22Rv1 (cell line): ENCODE data around the gene PRMT5.

Experiments
- H3K27ac ChIP-seq: fragments of 450-650 bp; 2 replicates; pipeline ENCODE4 v1.5.1; 2017
- ZFX ChIP-seq: fragments of 450-650 bp; IDR thresholded peaks from 2 replicates; pipeline ENCODE4 v1.6.1; 2017; ENCODE audit warnings: antibody characterized with exemption, borderline replicate concordance
- TF ChIP-seq, protein P1 (sequence below): fragments of 450-650 bp; IDR thresholded peaks from 2 replicates; pipeline ENCODE4 v1.5.1; 2017; ENCODE audit warnings: mild to moderate bottlenecking

Gene PRMT5

DNA sequence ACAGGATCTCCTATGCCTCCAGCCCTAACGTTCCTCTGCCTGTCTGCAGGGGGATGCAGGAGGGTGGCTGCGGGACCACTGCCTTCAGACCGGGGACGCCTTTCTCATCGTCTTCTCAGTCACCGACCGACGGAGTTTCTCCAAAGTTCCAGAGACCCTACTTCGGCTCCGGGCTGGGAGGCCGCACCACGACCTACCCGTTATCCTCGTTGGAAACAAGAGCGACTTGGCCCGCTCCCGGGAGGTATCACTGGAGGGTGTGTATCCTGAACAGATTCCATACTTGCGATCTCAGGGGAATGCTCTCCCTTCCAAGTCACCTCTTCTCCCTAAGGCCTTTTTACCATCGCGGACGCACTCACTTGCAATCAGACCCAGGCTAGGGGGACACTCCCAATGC lies 43.2 kb downstream of the PRMT5 start:
- TF ChIP-seq ZFX = no peak
- TF ChIP-seq, protein P1, sequence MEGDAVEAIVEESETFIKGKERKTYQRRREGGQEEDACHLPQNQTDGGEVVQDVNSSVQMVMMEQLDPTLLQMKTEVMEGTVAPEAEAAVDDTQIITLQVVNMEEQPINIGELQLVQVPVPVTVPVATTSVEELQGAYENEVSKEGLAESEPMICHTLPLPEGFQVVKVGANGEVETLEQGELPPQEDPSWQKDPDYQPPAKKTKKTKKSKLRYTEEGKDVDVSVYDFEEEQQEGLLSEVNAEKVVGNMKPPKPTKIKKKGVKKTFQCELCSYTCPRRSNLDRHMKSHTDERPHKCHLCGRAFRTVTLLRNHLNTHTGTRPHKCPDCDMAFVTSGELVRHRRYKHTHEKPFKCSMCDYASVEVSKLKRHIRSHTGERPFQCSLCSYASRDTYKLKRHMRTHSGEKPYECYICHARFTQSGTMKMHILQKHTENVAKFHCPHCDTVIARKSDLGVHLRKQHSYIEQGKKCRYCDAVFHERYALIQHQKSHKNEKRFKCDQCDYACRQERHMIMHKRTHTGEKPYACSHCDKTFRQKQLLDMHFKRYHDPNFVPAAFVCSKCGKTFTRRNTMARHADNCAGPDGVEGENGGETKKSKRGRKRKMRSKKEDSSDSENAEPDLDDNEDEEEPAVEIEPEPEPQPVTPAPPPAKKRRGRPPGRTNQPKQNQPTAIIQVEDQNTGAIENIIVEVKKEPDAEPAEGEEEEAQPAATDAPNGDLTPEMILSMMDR = no peak
- H3K27ac ChIP-seq = peak overlapping the region; percentile 95

DNA sequence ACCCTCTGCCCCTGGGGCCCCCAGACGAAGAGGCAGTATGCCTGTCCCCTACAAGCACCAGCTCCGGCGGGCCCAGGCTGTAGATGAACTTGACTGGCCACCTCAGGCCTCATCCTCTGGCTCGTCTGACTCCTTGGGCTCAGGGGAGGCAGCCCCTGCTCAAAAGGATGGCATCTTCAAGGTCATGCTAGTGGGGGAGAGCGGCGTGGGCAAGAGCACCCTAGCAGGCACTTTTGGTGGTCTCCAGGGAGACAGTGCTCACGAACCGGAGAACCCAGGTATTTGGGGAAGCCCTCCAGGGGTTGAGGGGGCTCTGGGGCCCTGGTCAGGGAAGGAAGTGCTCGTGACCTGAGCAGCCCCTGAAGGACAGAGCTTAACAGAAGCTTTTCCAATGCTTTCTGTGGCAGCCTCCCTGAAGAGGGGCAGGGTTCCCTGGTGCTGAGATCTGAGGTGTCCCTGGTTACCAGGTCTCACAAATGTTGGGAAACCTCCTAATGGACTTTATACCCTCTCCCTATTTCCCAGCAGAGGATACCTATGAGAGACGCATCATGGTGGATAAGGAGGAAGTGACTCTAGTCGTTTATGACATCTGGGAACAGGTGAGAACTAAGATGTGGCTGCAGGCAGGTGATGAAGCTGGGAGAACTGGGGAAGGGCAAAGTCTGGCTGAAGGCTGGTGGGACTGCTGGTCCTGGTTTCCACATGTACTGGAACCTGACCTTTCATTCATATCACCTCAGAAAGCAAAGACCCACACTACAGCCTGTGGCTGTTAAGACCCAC lies 44.2 kb downstream of the PRMT5 start:
- no peak overlapping the region for H3K27ac ChIP-seq
- no peak for TF ChIP-seq ZFX
- TF ChIP-seq, protein P1 = no peak

DNA sequence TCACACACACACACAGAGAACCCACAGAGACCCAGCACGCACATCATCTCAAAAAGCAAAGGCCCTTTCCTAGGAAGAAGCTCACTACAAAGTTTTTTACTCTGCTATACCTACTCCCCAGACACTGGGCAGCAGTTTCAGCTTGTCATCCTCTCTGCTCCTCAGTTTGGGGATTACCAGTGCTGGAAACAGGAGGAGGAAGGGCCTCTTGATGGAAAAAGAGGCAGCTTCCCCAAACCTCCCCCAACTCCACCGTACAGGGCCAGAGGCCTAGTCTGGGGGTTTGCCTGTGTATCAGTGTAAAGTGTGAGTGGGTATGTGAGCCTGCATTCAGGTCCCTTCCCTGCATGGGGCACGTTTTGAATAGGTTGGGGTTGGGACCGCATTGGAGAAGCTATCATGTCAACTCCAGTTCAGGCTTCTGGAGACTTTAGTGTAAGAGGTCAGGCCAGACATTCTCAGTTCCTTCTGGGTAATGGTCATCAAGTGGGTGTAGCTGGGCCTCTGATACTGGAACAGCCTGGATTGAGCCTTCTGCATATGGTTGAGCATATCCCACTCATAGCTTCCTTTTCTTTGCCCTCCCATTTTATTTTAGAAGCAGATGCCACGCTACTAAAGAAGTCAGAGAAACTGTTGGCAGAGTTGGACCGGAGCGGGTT lies 45.0 kb downstream of the PRMT5 start:
- H3K27ac ChIP-seq = no peak overlapping the region
- TF ChIP-seq ZFX = no peak
- TF ChIP-seq, protein P1 = no peak

DNA sequence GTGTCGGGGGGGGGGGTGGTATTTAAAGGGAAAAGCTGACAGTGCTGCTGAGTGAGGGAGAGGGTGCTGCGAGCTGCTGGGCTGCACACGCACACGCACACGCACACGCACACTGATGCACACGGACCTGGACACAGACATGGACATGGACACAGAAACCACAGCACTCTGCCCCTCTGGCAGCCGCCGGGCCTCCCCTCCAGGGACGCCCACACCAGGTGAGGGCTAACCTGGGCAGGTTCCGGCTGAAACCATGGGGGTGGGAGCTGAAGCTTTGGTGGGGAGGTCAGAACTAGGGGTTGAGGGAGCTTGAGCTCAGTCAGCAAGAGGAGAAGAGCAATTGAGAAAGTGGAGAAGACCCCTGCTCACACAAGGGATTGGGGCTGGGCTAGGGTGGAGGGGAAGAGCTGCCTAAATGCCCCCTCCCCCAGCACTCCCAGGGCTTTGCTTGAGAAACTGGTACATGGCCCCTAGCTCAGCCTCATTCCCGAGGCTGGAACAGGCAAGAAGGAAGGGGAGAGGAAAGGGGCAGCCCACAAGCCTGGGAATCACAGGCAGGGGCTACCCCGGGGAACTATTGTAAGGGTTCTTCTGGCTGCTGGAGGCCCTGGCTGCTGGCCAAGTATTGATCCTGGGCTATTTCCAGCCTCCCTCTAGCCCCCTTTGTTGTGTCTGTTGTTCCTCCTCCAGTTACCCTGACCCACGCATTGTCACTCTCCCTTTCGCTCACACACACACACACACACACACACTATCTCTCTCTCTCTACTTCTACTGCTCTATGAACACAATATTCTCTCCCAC lies 45.8 kb downstream of the PRMT5 start, which contains the start of gene REM2:
REM2 (plus strand) TSS at position 50 of the 804 bp plus-strand sequence; CDS start at position 116, 66 bp downstream.
- H3K27ac ChIP-seq = no peak within 1 kb of the TSS
- TF ChIP-seq ZFX = no peak
- TF ChIP-seq, protein P1 = no peak

DNA sequence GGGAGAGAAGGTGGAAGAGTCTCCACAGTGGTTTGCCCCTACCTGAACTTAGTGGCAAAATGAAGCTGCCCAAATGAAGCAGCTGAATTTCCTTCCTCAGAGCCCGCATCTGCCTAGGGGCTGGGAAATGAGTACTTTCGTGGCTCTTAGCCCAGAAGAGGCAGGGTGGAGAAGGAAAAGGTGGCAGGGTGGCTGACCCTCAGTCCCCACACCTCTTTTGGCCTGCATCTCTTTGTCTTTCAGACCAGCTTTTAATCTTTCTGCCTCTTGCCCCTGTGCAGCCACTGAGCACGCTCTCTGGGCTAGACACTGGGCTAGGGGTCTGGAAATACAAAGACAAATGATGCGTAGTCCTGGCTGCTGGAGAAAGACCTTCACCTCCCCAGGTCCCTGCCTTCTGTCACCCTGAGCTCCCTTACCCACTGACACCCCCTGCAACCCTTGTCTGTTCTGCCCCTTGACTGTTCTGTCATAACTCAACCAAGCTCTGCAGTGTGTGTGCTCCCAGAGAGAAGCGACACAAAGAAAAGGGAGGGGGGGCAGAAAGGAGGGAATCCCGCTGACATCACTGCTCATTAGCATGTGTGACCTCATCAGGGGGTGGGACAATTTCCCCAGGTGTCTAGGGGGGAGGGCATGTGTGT lies 46.5 kb downstream of the PRMT5 start:
- no peak for TF ChIP-seq ZFX
- TF ChIP-seq, protein P1 = no peak
- H3K27ac ChIP-seq = no peak overlapping the region

DNA sequence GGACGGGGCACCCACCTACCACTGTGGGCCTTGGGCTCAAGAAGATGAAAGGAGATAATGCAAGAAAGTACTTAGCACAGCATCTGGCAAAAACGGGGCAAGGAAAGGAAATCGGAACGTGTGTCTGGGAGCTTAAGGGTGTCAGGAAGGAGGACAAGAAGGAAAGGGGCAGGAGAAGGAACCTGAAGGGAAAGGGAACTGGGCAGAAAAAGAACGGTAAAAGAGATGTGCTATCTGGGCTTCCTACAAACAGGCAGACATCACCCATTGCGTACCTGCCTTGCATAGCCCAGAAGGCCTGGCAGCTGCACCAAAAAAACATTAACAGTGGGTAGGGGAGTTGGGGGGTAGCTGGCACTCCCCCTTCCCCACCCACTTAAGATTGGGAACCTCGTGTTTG lies 47.1 kb downstream of the PRMT5 start:
- no peak overlapping the region for H3K27ac ChIP-seq
- TF ChIP-seq, protein P1 = no peak
- TF ChIP-seq ZFX = no peak
